HG03025 (cell line): Measurements from ENCODE around the gene FCER2.

Experiments used
- ATAC-seq: cut with Tn5 transposase; IDR thresholded peaks from one replicate; pipeline ENCODE4 v1.9.1; 2021; ENCODE audit warnings: mild to moderate bottlenecking, moderate library complexity; ENCODE audit not compliant: unreplicated experiment, low FRiP score

Gene FCER2

DNA sequence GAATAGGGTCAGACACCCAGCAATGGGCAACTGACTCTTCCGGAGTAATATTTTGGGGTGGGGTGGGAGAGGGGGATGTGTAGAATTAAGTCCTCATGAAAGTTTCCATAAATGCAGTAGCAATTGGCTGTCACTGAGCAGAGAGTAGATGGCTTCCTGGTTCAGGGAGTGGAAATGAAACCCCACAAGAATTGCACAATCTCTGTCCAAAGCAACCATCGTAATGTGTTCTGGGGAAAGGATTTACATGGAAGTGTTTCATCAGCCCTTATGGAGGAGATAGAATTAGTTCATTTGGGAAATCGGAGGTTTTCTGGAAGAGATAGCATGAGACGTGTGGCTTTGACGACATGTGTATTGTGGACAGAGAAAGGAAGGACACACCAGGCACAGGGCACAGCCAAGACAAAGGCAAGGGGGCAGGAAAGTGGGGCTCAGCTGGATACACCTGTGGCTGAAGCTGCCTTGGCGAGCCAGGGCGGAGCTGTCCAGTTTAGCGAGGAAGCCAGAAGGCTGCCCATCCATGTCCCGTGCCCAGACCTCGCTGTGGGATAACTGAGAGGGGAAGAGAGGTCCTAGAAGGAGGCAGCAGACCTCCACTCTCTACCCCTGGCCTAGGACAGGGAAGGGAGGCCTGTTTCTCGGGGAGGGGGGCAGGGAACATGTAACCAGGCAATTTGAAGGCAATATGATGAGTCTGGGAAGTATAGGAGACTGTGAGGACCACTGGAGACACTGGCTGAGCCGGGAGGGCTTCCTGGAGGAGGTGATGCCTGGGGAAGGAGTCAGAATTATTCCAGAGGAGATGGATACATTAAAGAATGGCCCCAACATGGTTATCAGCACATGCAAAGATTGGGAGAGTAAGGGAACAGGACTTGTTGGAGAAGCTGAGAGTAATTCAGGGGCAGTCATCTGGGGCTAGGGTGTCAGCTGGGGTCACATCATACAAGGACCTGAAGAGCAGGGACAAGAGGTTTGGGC, 32.6 kb upstream of the FCER2 start:
- no peak for ATAC-seq

DNA sequence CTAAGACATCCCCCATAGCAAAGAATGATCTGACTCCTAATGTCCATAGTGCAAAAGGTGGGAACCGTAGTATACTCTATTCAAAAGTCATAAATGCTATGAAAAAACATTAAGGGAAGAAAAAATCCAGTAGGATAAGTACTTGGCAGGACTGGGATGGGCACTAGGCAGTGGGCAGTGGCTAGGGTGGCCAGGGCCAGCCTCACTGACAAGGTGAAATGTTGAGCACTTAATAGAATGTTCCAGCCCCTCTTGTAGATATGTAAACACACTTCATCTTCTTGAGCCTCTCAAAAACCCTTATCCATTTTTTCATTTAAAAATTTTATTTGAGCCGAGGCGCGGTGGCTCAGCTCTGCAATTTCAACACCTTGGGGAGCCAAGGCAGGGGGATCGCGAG, 31.4 kb upstream of the FCER2 start:
- no peak for ATAC-seq

- ATAC-seq: no peak
Observed at GRCh38 chr19:7732045-7732444, 30.1 kb upstream of the FCER2 start, which contains the start of gene CLEC4G. Gene CLEC4G, minus strand, starts transcription at chr19:7732110. Its CDS starts 8 bp downstream, at chr19:7732102.

- ATAC-seq: no peak
Observed at GRCh38 chr19:7731615-7732014, 29.7 kb upstream of the FCER2 start.

GRCh38 chr19:7731218-7731595, 29.3 kb upstream of the FCER2 start:
- ATAC-seq: no peak

DNA sequence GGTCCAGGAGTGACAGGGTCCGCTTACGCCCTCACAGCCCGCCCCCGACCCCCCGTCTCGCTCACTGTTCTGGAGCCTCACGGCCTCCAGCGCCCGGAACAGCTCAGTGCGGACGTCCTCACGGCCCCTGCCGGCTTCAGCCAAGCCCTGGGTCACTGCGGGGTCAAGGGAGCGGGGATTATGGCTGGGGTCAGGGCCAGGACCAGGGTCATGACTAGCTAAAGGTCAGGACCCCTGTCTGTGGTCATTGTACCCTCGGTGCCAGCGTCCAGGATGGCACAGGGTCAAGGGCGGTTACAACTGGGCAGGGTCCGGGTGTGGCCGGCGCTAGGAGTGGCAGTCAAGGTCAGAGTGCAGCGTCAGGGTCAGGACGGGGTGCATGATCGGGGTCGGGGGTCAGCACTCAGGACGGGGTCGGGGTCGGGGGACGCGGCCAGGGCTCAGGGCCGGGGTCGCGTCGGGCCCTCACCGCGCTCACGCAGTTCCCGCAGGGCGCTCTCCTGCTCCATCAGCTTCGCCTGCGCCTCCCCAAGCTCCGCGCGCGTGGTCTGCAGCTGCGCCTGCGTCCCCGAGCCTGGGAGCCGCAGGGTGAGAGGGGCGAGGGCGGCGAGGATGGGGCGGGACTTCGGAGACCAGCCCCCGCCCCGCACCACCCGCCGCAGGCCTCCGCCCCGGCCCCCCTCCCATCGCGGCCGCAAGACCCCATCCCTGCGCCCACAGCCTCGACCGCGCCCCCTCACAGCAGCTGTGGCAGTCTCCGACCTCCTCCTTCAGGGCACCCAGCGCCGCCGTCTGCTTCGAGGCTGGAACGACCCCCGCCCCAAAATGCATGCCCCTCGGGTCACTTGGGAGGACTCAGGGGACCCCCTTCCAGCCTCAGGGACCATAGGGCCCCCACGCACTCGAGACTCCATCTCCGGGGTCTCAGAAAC, 28.6 kb upstream of the FCER2 start:
- no peak for ATAC-seq

GRCh38 chr19:7729831-7730285, 27.9 kb upstream of the FCER2 start:
- ATAC-seq: no peak

DNA sequence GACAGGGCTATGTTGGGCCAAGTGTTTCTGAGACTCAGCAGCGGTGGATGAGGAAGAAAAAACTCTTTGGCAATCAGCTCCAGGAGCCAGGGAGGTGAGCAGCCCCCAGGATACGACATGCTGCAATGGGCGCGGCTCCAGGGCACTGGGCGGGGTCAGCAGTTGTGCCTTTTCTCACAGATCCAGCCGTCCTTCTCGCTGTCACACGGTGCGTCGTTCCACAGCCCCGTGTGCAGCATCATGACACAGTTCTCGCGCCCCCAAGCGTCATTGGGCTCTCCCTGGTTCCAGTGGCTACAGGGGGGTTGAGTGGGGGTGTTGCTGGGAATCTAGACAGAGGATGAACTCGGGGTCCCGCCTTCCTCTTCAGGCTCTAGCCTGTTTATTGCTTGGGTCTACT, 27.3 kb upstream of the FCER2 start:
- ATAC-seq: no peak

- no peak for ATAC-seq
Observed at GRCh38 chr19:7725791-7726190, 23.9 kb upstream of the FCER2 start.

GRCh38 chr19:7722231-7722651, 20.3 kb upstream of the FCER2 start:
- no peak for ATAC-seq

DNA sequence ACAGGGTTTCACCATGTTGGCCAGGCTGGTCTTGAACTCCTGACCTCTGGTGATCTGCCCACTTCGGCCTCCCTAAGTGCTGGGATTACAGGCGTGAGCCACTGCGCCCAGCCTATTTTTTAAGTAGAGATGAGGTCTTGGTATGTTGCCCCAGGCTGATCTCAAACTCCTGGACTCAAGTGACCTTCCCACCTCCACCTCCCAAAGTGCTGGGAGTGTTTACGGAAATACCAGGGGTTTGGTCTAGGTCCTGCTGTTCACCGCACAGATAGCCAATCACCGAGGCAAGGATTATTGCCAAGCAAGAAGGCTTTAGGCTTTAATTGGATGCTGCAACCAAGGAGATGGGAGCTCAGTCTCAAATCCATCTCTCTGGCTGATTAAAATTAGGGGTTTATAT, 18.4 kb upstream of the FCER2 start:
- no peak for ATAC-seq

DNA sequence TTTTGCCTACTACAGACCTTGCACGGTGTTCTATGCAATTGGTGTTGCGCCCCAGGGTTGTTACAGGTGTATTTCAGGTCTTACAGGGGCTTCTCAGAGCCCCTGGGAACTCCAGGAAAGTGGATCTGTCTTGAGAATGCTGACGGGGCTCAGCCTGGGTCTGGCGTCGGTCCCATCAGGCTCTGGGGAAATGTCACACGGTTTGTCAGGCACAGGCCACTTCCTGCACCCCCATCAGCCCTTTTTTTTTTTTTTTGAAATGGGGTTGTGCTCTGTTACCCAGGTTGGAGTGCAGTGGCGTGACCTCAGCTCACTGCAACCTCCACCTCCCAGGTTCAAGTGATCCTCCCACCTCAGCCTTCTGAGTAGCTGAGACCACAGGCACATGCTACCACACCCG, 16.7 kb upstream of the FCER2 start:
- no peak for ATAC-seq

DNA sequence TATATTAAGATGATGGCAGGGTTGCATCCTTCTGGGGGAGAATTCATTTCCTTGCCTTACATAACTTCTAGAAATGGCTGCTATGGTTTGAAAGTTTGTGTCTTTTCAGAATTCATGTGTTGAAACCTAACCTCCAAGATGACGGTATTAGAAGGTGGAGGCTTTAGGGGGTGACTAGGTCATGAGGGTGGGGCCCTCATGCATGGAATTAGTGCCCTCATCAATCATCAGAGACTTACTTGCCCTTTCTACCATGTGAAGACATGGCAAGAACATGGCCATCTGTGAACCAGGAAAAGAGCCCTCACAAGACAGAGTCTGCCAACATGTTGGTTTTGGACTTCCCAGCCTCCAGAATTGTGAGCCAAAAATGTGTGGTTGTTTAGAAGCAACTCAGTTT, 14.8 kb upstream of the FCER2 start:
- ATAC-seq: no peak

DNA sequence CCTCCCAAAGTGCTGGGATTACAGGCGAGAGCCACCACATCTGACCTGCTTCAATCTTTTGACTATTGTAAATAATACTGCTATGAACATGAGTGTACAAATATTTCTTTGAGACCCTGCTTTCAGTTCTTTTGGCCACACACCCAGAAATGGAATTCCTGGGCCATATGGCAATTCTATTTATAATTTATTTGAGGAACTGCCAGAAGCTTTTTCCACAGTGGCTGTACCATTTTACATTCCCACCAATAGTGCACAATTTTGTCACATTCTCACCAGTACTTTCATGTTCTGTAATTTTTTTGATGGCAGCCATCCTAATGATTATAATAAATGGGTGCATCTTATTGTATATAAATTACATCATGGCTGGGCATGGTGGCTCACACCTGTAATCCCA, 13.7 kb upstream of the FCER2 start:
- no peak for ATAC-seq

DNA sequence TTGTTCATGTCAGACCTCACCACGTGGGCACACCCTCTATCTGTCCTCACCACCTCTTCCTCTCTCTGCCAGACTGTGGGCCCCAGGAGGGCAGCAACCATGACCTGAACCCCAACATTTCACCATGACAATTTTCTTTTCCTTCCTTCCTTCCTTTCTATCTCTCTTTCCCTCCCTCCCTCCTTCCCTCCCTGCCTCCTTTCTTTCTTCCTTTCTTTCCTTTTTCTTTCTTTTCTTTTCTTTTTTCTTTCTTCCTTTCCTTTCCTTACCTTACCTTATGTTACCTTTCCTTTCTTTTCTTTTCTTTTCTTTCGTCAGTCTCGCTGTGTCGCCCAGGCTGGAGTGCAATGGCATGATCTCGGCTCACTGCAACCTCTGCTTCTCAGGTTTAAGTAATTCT, 8.7 kb upstream of the FCER2 start:
- ATAC-seq: no peak

GRCh38 chr19:7709932-7710460, 8.1 kb upstream of the FCER2 start:
- no peak for ATAC-seq

- ATAC-seq: no peak
Observed at GRCh38 chr19:7706955-7707456, 5.1 kb upstream of the FCER2 start.

GRCh38 chr19:7706188-7706954, 4.4 kb upstream of the FCER2 start:
- no peak for ATAC-seq

DNA sequence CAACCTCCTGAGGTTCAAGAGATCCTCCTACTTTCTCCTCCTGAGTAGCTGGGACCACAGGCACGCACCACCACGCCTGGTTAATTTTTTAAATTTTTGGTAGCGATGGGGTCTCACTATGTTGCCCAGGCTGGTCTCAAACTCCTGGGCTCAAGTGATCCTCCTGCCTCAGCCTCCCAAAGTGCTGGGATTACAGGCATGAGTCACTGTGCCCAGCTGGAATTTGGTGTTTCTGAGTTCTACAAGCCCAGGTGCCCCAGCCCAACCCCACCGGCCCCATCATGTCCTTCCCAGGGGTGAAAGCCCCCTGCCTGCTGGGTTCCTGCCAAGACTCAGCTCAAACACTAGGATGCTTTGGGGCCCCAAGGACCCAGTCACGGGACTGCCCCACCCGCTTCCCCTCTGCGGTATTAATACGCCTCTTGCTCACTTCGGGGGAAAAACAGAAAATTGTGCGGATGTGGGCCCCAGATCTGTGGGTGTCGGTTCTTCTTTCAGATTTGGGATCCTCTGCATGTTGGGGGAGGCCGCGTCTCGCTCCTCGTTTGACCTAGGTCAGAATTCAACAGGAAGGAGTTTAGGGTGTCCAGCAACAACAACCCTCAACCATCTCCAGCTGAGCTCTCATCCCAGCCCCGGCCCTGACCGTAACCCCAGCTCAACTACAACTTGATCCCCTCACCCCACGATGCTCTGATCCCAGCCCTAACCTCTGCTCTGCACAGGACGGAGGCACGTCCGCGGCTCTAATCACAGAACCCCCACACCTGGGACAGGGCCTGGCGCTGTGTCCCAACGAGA, 3.7 kb upstream of the FCER2 start:
- no peak for ATAC-seq
